ENCODE results near the gene PPP1R11. TPM values are rescaled to one million over a fixed set of nuclear protein-coding genes. Genes with fewer than 3 reads are reported as not detected.

Gene PPP1R11, protein sequence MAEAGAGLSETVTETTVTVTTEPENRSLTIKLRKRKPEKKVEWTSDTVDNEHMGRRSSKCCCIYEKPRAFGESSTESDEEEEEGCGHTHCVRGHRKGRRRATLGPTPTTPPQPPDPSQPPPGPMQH
- total RNA-seq = 10 to 100 TPM; 32.4 to 35.2 TPM
- 52.7 TPM for polyA plus RNA-seq (2013, experiment 1 of 2)
- polyA plus RNA-seq (2013, experiment 2 of 2) = 47.4 TPM
- long read RNA-seq, experiment 1, transcript PPP1R11-205 (3 exons, 1,731 nt) = major isoform, 14 of 24 reads
- long read RNA-seq, experiment 1, partial matches to known transcripts = 0 of 24 reads
- long read RNA-seq, experiment 1, other reads (novel, unspliced or antisense) = 8 of 24 reads
- long read RNA-seq, experiment 2, transcript PPP1R11-205 (3 exons, 1,731 nt) = major isoform, 72 of 81 reads
- long read RNA-seq, experiment 2, partial matches to known transcripts = 1 of 81 reads
- long read RNA-seq, experiment 2, other reads (novel, unspliced or antisense) = 6 of 81 reads
- long read RNA-seq, experiment 3, transcript PPP1R11-205 (3 exons, 1,731 nt) = major isoform, 70 of 73 reads
- long read RNA-seq, experiment 3, partial matches to known transcripts = 1 of 73 reads
- long read RNA-seq, experiment 3, other reads (novel, unspliced or antisense) = 2 of 73 reads
- long read RNA-seq, experiment 4, transcript PPP1R11-205 (3 exons, 1,731 nt) = major isoform, 85 of 93 reads
- long read RNA-seq, experiment 4, partial matches to known transcripts = 0 of 93 reads
- long read RNA-seq, experiment 4, other reads (novel, unspliced or antisense) = 5 of 93 reads

DNA sequence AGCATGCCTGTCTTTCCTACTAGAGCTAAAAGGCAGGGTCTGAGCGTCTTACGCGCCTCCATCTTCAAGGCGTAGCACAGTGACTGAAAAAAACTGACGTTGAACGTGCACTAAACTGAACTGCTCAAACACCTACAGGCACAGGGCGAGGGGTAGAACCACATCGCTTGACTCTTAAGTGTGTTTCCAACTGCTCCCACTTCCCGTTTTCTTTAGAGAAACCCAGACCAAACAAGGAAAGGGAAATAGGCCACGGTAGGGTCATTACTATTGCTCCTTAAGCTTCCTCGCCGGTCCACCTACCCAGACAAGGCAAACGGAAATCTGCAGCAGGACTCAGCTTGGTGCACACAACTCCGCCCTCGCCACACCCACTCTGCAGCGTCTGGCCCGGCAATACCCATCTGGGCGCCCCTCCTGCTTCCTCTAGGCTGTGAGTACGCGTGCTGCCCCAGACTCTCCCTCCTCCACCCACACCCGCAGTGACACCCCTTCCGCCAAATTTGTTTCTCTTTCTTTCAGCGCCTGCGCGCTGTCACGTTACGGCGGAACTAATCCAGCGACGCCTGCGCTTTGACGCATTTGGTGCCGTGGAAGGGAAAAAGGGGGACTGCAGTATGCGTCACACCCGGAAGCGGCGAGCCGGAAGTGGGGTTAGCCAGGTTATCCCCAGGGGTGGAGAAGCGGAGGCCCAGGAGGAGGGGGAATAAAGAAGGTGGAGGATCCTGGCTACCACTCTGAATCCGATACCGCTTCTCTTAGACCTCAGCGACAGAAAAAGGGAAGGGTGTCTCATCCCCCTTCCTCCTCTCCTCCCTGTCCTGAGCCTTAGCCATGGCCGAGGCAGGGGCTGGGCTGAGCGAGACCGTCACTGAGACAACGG is at the start of gene PPP1R11:
PPP1R11 (plus strand) TSS at position 622 of the 883 bp plus-strand sequence; CDS start at position 835, 213 bp downstream.
- Mint-ChIP-seq H3K36me3 (ENCODE audit: low read depth) (peaks cover 12% of the 10 kb centered on the region), H3K27ac (peak within 1 kb of the TSS; percentile 97), H3K27me3 (ENCODE audit: insufficient read depth) (peaks cover 26% of the 10 kb centered on the region), H3K4me3 (peak within 1 kb of the TSS; percentile 80), H3K9me3 (no peaks in the 10 kb centered on the region), H3K4me1 (peaks cover 17% of the 10 kb centered on the region)
- peaks cover 24% of the 10 kb centered on the region for H3K27me3 ChIP-seq (ENCODE audit: control insufficient read depth, insufficient read depth, low read length, poor library complexity, severe bottlenecking)
- peak within 1 kb of the TSS; percentile 90 for H3K27ac ChIP-seq (ENCODE audit: low read depth, low read length)
- TF ChIP-seq, protein P1, sequence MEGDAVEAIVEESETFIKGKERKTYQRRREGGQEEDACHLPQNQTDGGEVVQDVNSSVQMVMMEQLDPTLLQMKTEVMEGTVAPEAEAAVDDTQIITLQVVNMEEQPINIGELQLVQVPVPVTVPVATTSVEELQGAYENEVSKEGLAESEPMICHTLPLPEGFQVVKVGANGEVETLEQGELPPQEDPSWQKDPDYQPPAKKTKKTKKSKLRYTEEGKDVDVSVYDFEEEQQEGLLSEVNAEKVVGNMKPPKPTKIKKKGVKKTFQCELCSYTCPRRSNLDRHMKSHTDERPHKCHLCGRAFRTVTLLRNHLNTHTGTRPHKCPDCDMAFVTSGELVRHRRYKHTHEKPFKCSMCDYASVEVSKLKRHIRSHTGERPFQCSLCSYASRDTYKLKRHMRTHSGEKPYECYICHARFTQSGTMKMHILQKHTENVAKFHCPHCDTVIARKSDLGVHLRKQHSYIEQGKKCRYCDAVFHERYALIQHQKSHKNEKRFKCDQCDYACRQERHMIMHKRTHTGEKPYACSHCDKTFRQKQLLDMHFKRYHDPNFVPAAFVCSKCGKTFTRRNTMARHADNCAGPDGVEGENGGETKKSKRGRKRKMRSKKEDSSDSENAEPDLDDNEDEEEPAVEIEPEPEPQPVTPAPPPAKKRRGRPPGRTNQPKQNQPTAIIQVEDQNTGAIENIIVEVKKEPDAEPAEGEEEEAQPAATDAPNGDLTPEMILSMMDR (conservative IDR thresholded peaks at IDR 0.05) = no peak
- H3K9ac ChIP-seq (ENCODE audit: extremely low read depth, low read length, poor library complexity, severe bottlenecking) = peak within 1 kb of the TSS; percentile 45
- peak; percentile 99 for DNase-seq
- peaks cover 15% of the 10 kb centered on the region for H3K36me3 ChIP-seq (ENCODE audit: control insufficient read depth, insufficient read depth, low read length)
- H3K9me3 ChIP-seq (ENCODE audit: control insufficient read depth, low read length) = no peaks in the 10 kb centered on the region
- WGBS, 2 experiments (ENCODE audit: insufficient coverage in 1 of 2, insufficient read length in 1 of 2) = 2 to 5% methylated on average over 17 to 46 of the region's 46 CpGs
- H3K4me1 ChIP-seq (ENCODE audit: control insufficient read depth, insufficient read depth, low read length) = no peaks in the 10 kb centered on the region
- peak within 1 kb of the TSS; percentile 89 for H3K4me3 ChIP-seq (ENCODE audit: low read length)

DNA sequence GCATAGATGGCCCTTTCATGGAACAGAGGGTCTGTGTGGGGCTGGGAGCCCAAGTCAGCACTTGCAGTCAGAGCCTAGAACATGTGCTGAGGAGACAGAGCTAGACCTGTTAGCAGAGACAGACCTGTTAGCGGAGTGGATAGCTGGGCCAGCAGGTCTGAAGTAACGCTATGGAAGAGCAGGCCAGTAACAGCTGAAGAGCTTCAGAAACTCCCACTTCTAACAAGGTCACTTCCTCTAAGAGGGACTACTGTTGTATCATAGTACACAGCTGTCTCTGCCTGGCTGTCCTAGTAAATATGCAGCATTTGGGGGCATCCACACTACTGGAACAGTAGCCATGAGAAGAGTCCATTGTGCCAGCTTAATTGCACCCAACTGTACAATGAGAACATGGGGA is 47.2 kb upstream of the PPP1R11 start:
- no peaks in the 10 kb centered on the region for H3K4me1 ChIP-seq (ENCODE audit: control insufficient read depth, insufficient read depth, low read length)
- Mint-ChIP-seq H3K9me3 (no peaks in the 10 kb centered on the region), H3K27me3 (ENCODE audit: insufficient read depth) (no peaks in the 10 kb centered on the region), H3K27ac (no peak overlapping the region), H3K36me3 (ENCODE audit: low read depth) (peaks cover 2% of the 10 kb centered on the region), H3K4me1 (no peaks in the 10 kb centered on the region), H3K4me3 (no peak overlapping the region)
- no peak for DNase-seq
- no peak overlapping the region for H3K27ac ChIP-seq (ENCODE audit: low read depth, low read length)
- H3K4me3 ChIP-seq (ENCODE audit: low read length) = no peak overlapping the region
- no peaks in the 10 kb centered on the region for H3K36me3 ChIP-seq (ENCODE audit: control insufficient read depth, insufficient read depth, low read length)
- WGBS, 2 experiments (ENCODE audit: insufficient coverage in 1 of 2, insufficient read length in 1 of 2) = 92 to 97% methylated on average over 2 of the region's 2 CpGs
- H3K27me3 ChIP-seq (ENCODE audit: control insufficient read depth, insufficient read depth, low read length, poor library complexity, severe bottlenecking) = no peaks in the 10 kb centered on the region
- H3K9me3 ChIP-seq (ENCODE audit: control insufficient read depth, low read length) = no peaks in the 10 kb centered on the region
- TF ChIP-seq, protein P1 (conservative IDR thresholded peaks at IDR 0.05) = no peak
- H3K9ac ChIP-seq (ENCODE audit: extremely low read depth, low read length, poor library complexity, severe bottlenecking) = no peak overlapping the region

DNA sequence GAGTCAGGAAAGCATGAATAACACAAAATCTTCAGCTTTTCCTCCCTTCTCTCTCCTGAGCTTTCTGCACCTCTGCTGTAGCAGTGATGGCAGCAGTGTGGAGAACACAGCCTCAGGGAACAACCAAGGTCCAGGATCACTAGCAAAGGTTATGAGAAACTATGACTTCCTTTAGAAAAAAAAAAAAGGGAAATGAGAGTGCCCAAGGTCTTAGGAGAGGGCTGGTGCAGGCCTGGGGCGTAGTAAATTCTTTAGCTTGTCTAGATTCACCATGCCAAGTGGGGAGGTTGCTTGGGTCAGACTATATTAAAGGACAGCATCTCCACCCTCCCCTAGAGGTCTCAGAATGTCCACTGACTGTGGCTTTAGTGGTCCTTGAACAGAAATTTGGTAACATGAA is 46.4 kb upstream of the PPP1R11 start:
- H3K27me3 ChIP-seq (ENCODE audit: control insufficient read depth, insufficient read depth, low read length, poor library complexity, severe bottlenecking) = no peaks in the 10 kb centered on the region
- no peaks in the 10 kb centered on the region for H3K9me3 Mint-ChIP-seq
- no peaks in the 10 kb centered on the region for H3K4me1 Mint-ChIP-seq
- H3K36me3 ChIP-seq (ENCODE audit: control insufficient read depth, insufficient read depth, low read length) = no peaks in the 10 kb centered on the region
- H3K4me3 Mint-ChIP-seq = no peak overlapping the region
- H3K27ac Mint-ChIP-seq = no peak overlapping the region
- H3K36me3 Mint-ChIP-seq (ENCODE audit: low read depth) = peaks cover 2% of the 10 kb centered on the region
- H3K4me1 ChIP-seq (ENCODE audit: control insufficient read depth, insufficient read depth, low read length) = no peaks in the 10 kb centered on the region
- H3K9ac ChIP-seq (ENCODE audit: extremely low read depth, low read length, poor library complexity, severe bottlenecking) = no peak overlapping the region
- H3K4me3 ChIP-seq (ENCODE audit: low read length) = no peak overlapping the region
- no peak overlapping the region for H3K27ac ChIP-seq (ENCODE audit: low read depth, low read length)
- no peaks in the 10 kb centered on the region for H3K9me3 ChIP-seq (ENCODE audit: control insufficient read depth, low read length)
- 82% methylated on average over 1 of the region's 1 CpG; no CpG with 5 or more reads in 1 of the 2 experiments for WGBS, 2 experiments (ENCODE audit: insufficient coverage in 1 of 2, insufficient read length in 1 of 2)
- H3K27me3 Mint-ChIP-seq (ENCODE audit: insufficient read depth) = no peaks in the 10 kb centered on the region
- DNase-seq = no peak
- TF ChIP-seq, protein P1 (conservative IDR thresholded peaks at IDR 0.05) = no peak

All from endodermal cell (in vitro differentiated cells).